PFSK-1 (cell line): ENCODE data around the gene ADCY2.

Source experiments
- POLR2AphosphoS5 ChIP-seq: IDR thresholded peaks from 2 replicates; pipeline ENCODE4 v1.6.1; 2012; ENCODE audit warnings: low read depth, mild to moderate bottlenecking, control low read depth, low read length, moderate library complexity
- REST ChIP-seq, 2 experiments: IDR thresholded peaks; 2 replicates each; pipeline versions ENCODE4 v1.6.1 to v1.8.0; 2011 to 2012; ENCODE audit warnings: low read depth in 2 of 2, low read length in 2 of 2, control low read depth in 1 of 2, inconsistent platforms in 1 of 2, mild to moderate bottlenecking in 1 of 2, moderate library complexity in 1 of 2; ENCODE audit not compliant: insufficient read depth in 1 of 2
- TAF1 ChIP-seq: IDR thresholded peaks from 2 replicates; pipeline ENCODE4 v1.6.1; 2012; ENCODE audit warnings: low read length, control low read depth, borderline replicate concordance; ENCODE audit not compliant: insufficient read depth

GRCh38 chr5:7517006-7517405 is 121.1 kb downstream of the ADCY2 start:
- TF ChIP-seq REST (IDR thresholded peaks at IDR 0.05; ENCODE audit: insufficient read depth in 1 of 2, low read depth in 2 of 2, low read length in 2 of 2) (no peak), POLR2AphosphoS5 (no peak), TAF1 (no peak)
